Amniotic epithelial cell (primary cell): ENCODE measurements around the gene MRGPRD.

Experiments used
- DNase-seq: peaks from one replicate; pipeline ENCODE4 v3.0.0-alpha.2; 2010; ENCODE audit warnings: low read depth

The MRGPRD gene

DNA sequence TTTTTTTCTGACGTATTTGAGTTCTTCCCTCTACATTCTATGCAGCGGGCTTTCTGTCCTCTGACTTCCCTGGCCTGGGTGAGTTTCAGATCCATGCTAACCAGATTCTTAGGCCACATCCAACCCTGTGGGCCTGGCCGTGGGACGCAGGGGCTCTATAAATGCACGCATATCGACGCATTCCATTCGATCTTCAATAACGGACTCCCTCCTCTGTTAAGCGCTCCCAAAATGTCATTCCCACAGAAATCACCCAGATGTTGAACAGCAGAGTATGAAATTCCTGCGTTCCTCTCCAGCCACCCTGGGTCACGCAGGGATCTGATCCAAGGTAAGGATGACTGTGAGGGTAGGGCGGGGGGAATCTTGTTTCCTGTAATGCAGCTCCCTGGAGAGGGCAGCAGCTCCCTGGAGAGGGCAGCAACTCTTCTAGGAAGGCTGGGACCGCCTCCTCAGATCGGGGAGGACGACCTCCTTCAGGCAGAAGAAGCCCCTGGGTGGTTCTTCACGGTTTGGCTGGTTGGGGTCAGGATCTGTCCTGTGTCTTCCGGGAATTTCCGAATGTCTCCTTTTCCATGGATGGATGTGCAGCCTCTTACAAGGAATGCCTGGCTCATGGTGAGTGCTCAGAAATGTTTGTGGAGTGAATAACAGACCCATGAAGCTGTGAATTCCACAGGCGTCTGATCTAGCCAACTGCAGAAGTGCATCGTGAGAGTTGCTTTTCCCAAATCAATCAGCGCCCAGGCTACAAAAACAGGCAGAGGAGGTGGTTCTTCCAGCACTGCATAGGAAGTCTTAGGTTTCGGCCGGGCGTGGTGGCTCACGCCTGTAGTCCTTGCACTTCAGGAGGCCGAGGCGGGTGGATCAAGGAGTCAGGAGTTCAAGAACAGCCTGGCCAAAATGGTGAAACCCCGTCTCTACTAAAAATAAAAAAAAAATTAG lies 12.2 kb downstream of the MRGPRD start:
- no peak for DNase-seq

DNA sequence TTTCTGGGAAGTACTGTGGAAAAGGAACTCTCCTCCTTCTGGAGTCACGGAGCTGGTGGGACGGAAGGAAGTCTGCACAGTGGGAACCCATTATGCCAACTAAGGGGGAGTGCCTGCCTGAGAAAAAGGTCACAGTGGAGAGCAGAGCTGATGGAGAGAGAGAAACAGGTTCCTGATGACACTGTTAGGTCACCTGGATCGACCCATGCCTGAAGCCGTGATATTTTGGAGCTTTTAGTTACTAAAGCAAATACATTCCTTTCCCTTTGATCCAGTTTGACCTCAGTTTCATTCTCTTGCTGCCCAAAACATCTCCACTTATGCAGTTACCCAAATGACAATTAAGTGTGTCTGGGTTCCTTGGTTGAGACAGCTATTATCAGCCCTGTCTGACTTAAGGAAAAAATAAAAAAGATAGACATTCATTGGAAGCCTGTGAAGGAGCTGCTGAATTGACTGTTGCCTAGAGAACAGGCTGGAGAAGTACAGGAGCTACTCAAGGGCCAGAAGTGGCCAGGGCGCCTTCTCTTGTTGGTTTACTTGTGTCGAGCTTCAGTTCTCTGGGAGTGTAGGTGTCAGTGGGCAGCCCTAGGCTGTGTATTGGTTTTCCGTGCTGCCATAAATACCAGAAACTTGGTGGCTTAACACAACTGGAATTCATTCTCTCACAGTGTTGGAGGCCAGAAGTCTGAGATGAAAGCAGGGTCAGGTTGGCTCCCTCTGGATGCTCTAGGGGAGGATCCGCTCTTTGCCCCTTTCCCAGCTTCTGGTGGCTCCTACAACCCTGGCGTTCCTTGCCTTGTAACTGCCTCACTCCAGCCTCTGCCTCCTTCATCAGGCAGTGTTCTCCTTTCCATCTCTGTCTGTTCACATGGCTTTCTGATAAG lies 13.6 kb downstream of the MRGPRD start:
- no peak for DNase-seq

DNA sequence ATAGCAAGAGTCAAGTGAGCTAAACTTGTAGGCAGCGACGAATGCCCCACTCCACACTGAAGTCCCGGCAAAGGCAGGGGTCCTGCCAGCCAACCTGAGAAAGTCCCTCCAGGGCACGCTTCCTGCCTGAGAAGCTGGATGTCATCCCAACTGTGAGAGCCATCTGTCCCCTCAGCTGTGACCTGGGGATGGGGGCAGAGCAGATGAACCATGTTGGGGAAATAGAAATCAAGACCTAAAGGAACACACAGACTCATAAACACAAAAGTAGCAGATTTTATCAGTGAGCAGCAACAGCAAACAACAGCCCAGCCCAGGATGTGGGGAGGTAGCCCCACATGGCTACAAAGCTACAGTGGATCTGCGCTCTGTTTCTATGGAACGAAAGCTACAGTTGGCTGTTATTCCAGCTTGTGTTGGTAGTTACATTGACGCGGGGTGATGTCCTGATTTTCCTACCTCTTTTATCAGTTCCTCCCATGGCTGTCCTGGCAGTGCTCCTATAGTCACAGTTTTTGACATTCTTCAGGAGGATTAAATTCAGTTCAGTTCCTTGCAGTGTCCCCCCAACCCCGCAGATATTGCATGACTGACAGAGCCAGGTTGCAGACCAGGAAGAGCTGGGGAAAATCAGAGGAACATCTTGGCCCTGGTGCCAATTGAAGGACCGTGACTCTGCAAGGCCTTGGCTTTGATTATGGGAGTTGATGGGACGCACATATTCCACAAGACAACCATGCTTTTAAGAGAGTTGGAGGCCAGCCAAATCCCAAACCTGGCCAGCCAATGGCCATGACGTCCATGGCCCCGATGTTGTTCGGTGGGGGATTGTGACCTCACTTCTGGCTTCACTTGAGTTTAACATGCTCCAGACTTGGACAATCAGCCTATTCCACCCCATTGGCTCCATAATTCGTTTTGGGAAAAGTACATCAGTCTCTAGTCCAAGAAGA lies 14.6 kb downstream of the MRGPRD start:
- no peak for DNase-seq

DNA sequence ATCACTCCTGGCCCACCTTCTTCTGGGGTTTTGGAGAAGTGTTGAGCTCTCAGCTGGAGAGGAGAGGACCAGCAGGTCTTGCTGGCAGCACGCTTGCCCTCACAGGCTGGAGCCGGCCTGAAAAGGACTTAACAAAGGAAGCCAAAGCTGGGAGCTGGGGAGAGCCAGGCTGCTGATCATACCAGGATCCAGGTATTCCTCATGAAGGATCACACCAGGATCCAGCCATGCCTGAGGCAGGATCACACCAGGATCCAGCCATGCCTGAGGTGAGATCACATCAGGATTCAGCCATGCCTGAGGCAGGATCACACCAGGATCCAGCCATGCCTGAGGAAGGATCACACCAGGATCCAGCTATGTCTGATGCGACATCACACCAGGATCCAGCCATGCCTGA lies 17.0 kb downstream of the MRGPRD start:
- DNase-seq = no peak

DNA sequence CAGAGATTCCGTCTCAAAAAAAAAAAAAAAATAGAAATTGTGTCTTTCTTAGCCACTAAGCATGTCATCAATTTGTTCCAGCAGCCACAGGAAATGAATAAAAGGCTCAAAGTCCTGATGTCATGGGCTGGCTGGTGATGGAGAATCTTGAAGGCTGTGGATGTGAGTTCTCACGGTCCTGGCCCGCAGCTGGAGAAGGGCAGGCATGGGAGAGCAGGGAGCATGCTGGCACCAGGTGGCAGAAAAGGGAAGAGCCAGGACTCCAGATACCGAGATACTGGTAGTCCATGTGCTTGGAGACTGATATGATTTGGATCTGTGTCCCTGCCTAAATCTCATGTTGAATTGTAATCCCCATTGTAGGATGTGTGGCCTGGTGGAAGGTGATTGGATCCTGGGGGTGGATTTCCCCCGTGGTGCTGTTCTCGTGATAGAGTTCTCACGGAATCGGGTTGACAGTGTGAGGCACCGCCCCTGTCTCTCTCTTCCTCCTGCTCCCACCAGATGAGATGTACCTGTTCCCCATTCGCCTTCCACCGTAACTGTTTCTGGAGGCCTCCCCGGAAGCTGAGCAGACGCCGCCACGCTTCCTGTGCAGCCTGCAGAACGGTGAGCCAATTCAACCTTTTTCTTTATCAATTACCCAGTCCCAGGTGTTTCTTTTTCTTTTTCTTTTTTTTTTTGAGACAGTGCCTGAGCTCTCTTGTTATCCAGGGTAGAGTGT lies 18.1 kb downstream of the MRGPRD start:
- DNase-seq = no peak

DNA sequence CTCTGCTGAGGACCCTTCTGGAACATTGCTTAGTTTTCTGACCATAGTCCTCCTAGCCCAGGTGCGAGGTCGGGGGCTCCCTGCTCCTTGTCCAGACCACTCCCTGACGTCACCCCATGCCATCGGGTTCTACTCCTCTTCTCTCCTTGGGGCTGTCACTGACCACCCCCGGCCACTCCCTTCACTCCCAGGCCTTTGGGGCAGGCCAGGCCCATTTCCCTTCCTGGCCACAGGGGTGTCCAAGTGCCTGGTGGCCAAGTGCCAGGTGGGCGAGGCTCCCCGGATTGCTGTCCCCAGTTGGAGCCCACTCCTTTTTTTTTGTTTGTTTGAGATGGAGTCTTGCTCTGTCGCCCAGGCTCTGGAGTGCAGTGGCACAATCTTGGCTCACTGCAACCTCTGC lies 19.5 kb downstream of the MRGPRD start:
- DNase-seq = no peak

DNA sequence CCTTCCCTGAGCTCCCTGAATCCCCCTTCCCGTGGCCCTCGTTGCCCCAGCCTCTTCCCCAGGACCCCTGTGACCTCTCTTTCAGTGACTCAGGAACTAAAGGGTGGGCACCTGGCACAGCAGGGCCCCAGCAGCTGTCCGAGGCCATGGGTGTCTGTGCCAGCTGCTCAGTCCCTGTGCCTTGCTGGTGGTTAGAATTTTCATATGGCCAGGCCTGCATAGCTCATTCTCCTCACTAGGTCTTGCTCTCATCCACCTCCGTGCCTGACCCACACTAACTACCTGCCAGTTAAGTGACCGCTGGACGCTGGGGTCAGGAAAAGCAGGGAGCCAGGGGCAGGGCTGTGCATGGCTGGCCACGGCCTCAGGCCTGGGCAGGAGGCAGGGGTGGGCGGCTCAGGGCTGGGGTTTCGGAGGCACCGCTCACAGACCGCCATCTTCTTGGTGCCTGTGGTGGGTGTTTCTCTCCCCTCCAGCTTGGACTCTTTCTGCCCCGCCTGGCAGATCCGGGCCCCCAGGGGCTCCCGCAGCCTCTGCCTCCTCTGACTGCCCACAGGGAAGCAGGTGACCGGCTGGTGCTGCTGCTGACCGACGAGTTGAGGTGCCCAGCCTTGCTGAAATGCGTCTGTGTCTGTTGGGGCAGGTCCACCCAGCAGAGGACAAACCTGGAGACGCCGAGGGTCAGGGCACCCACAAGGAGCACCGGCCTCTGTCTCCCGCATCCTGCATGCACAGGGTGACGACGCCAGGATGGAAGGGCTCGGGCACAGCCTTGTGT lies 20.3 kb downstream of the MRGPRD start:
- no peak for DNase-seq

DNA sequence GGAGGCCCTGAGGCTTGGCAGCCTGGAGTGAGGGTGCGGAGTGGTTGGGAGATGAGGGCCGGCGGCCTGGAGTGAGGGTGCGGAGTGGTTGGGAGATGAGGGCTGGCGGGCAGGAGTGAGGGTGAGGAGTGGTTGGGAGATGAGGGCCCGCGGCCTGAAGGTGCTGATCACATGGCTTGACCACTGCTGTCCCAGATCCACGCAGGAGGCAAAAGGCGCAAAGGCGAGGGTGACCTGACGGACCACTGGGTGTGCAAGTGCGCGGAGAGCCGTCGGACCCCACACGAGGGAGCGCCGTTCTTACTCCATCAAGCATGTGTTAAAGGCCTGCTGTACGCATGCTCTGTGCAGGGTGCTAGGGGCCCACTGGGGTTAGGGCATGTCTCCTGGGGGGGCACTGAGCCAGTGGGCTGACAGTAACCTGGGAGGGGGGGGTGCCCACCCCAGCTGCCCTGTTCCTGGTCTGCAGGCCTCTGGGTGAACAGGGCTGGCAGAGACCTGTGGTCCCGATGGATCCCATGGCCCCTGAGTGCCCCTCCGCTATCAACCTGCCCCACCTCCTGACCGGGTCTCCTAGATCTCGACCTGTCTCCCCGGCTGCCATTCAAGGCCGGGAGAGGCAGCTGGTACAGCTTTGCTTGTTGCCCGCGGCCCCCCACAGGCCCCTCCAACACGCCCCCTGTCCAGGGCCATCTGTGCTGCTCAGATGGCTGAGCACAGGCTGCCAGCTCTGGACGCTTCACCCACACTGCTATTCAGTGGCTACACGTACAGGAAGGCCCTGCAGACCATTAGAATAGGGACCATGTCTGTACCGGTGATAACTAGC lies 21.1 kb downstream of the MRGPRD start:
- DNase-seq = no peak

DNA sequence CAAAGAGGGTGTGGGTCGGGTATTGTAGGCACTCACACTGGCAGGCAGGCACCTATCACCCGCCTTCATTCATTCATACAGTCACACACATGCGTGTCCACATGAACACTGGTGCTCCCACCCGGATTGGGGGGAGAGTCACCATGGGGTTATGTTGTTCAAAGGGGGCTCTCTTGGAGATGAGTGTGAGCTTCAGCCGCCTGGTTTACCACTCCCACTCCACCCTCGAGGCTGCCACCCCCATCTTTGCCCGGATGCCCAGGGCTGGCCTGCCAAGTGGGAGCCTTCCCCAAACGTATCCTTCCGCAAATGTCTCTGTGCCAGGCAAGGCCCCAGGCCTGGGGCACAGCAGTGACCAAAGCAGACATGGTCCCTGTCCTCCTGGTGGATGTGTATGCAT lies 22.6 kb downstream of the MRGPRD start:
- DNase-seq = no peak

DNA sequence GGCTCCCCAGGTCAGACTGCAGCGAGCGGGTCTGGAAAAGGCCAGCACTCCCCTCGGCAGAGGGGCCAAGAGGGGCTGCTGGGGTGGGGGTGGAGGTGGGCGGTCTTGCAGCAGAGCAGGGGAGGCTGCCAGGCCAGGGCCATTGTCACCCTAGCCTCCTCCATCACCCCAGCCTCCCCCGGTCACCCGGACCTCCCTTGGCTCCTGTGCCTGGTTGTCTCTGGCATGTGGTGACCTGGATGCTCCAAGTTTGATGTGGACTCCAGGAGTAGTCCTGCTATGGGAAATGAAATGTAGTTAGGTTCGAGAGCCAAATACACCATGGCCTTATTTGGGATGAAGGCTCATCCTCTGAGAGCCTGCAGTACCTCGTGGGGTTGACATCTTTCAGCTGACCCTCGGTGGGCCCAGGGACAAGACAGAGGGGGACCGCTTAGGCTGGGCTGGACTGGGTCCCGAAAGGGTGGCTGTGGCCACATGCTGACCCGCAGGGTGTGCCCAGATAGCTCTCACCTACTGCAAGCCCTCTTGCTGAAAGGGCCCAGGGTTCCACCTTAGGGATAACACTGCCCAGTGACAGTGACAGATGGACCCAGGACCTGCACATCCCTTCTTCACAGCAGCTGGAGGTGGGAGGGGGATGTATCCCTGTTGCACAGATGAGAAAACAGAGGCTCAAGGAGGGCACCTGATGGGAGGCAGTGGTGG lies 24.1 kb downstream of the MRGPRD start:
- no peak for DNase-seq

DNA sequence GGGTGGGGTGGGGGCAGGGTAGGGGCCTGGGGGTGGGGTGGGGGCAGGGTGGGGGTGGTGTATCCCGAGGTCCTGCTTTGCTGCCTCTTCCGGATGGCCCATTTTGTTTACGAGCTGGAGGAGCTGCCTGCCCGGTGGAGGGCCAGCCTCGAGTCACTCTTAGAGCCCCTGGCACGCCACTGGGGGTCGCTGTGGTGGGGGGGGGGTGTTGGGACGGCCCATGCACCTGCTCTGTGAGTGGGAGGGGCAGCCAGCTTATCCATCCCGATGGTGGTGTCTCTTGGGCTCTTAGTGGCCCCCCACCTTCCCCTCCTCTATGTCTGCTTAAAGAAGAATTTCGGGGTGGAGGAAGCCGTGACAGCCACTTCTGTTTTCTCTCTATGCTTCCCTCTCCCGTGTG lies 24.6 kb downstream of the MRGPRD start:
- no peak for DNase-seq

DNA sequence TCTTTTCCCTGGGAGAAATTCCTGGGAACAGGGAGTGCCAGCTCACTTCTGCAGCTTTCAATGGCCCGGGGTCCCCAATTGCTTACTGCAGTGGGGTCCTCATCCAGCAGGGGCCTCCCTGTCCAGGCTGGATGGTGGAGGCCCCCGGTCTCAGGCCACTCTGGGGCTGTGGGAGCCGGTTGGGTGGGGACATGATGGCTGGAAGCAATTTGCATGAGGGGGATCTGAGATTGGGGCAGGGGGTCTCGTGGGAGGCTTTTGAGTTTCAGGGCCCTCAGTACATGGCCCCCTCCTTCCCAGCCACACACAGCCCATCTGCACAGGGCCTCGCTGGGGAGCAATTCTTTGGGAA lies 25.2 kb downstream of the MRGPRD start:
- no peak for DNase-seq

DNA sequence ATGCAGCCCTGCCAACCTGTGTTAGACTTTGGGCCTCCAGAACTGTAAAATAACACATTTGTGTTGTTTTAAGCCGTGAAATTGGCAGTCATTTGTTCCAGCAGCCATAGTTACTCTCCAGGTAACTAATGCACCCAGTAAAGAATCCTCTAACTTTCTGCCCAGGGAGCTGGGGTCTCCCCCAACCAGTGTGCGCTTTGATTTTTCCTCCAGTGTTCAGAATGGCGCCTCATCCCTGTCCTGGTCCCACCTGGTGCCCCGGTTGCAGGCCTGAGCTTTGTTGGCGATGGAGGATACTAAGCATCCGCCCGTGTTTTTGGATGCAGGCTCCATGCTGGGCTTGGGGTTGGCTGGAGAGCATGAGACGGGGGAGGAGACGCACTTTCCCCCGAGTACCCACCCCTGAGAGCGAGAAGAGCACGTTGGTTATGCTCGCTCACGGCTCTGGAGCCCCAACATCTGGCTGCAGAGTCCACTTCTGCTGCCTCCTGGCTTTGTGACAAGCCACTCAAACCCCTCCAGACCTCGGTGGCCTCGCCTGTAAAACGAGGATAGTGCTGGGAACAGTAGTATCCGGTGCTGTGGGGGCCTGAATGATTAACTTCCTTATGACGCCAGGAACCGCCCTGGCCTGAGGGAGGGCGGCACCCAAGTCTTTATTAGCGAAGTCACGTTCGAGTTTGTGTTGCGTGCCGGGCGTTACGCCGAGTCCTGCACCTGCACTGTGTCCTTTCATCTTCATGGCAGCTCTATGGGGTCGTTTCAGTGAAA lies 25.8 kb downstream of the MRGPRD start:
- no peak for DNase-seq

DNA sequence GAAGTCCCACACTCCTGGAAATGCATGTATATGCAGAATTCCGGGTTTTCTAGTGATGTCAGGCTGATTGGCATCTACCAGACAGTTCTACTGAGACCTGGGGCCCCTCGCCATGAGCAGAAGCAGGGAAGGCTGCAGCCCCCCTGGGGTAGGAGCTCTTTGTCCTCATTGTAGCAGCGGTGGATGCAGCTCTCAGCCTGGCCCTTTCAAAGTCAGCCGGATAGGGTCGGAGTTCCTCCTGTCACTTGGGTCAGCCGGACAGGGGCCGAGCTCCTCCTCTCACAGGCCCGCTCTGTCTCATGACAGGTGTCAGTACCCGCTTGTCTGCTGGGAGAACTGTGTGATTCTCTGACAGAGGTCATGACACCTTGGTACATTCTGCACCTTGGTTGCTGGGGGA lies 30.0 kb downstream of the MRGPRD start:
- DNase-seq = no peak

DNA sequence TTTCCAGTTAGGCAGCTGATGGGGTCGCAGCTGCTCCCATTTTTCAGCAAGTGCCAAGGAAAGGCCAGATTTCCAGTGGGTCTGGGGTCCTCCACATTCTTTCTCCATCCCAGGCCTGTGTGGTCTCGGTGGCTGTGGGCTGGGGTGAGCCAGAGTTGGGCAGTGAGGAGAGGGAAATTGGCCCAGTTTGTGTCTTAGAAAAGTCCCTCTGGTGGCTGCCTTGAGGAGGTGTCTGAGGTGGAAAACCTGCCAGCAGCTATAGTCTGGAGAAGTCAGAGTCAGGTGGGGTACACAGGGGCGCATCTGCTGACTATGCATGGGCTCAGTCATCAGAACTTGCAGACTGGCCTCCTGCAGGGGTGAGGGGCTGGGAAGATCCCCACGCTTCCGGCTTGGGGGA lies 30.5 kb downstream of the MRGPRD start:
- peak; percentile 25 for DNase-seq

DNA sequence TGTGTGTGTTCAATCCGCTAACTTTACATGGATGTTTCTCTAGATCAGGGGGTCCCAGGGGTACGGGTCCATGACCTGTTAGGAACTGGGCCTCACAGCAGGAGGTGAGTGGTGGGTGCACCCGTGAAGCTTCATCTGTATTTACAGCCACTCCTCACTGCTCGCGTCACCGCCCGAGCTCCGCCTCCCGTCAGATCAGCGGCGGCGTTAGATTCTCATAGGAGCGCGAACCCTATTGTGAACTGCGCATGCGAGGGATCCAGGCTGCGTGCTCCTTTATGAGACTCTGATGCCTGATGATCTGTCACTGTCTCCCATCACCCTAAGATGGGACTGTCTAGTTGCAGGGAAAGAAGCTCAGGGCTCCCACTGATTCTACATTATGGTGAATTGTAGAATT lies 31.9 kb downstream of the MRGPRD start:
- peak; percentile 31 for DNase-seq

DNA sequence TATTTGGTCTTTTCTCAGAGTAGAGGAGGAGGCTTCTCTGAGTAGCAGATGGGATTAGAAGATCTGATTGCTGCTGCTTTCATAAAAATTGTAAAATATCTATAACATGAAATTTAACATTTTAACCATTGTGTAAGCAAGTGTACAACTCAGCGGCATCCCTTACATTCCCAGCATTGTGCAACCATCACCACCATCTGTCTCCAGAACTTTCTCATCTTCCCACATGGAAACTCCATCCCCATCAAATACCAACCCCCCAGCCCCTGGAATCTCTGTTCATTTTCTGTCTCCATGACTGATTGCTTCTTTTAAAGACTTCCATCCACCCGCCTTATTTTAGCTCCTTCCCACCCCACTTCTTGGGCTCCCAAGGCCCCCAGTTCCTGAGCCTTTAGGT lies 32.3 kb downstream of the MRGPRD start:
- peak; percentile 90 for DNase-seq

DNA sequence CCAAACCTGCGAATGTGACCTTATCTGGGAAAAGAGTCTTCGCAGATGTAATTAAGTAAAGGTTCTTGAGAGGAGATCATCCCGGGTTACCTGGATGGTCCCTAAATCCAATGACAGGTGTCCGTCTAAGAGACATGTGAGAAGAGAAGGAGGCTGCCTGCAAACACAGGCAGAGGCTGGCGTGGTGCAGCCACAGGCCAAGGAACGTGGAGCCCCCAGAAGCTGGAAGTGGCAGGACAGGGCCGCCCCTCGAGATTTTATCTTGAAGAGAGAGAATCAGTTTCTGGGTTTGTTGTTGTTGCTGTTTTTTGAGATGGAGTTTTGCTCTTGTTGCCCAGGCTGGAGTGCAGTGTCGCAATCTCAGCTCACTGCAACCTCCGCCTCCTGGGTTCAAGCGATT lies 33.6 kb downstream of the MRGPRD start:
- no peak for DNase-seq
